Neural progenitor cell (in vitro differentiated cells): ENCODE data around the gene KIAA1549.

Experiments
- EZH2 ChIP-seq: fragments of 200-600 bp; sonication (generic); IDR thresholded peaks from 2 replicates; pipeline ENCODE4 v1.6.1; 2017; ENCODE audit warnings: antibody characterized with exemption, mild to moderate bottlenecking, moderate library complexity
- EZH2phosphoT487 ChIP-seq: fragments of 200-600 bp; sonication (generic); IDR thresholded peaks from 2 replicates; pipeline ENCODE4 v1.6.1; 2017; ENCODE audit warnings: antibody characterized with exemption
- TF ChIP-seq, protein P1 (sequence below): fragments of 200-600 bp; sonication (generic); IDR thresholded peaks from 2 replicates; pipeline ENCODE4 v1.5.1; 2017; ENCODE audit warnings: antibody characterized with exemption, mild to moderate bottlenecking

GRCh38 chr7:138849701-138850100, 131.5 kb downstream of the KIAA1549 start:
- TF ChIP-seq, protein P1, sequence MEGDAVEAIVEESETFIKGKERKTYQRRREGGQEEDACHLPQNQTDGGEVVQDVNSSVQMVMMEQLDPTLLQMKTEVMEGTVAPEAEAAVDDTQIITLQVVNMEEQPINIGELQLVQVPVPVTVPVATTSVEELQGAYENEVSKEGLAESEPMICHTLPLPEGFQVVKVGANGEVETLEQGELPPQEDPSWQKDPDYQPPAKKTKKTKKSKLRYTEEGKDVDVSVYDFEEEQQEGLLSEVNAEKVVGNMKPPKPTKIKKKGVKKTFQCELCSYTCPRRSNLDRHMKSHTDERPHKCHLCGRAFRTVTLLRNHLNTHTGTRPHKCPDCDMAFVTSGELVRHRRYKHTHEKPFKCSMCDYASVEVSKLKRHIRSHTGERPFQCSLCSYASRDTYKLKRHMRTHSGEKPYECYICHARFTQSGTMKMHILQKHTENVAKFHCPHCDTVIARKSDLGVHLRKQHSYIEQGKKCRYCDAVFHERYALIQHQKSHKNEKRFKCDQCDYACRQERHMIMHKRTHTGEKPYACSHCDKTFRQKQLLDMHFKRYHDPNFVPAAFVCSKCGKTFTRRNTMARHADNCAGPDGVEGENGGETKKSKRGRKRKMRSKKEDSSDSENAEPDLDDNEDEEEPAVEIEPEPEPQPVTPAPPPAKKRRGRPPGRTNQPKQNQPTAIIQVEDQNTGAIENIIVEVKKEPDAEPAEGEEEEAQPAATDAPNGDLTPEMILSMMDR: no peak
- TF ChIP-seq EZH2phosphoT487 (no peak), EZH2 (no peak)
